Heart left ventricle (tissue), 16 donors: ENCODE results near the gene GABARAPL2. TPM values are rescaled to one million over a fixed set of nuclear protein-coding genes. Genes with fewer than 3 reads are reported as not detected.

Experiments
- ATAC-seq, 4 donors: fragments of 200-7000 bp; cut with Tn5 transposase; one replicate each; pipeline ENCODE4 v1.9.1; 2020 to 2022; ENCODE audit warnings: moderate library complexity in 4 of 4, mild to moderate bottlenecking in 3 of 4, moderate number of reproducible peaks in 1 of 4
- DNase-seq, 5 donors: peaks; one replicate each; pipeline ENCODE4 v3.0.0-alpha.2; 2020
- H3K27ac ChIP-seq, 12 donors: fragments of 200-600 bp; sonication (generic) in 4 of 12; one replicate each; pipeline versions ENCODE4 v1.5.0 to v1.8.0; 2016 to 2022; ENCODE audit warnings: mild to moderate bottlenecking in 2 of 12
- H3K27me3 ChIP-seq, 9 donors: fragments of 200-600 bp; sonication (generic) in 2 of 9; one replicate each; pipeline versions ENCODE4 v1.5.1 to v1.8.0; 2016 to 2022; ENCODE audit warnings: mild to moderate bottlenecking in 3 of 9
- H3K36me3 ChIP-seq, 9 donors: fragments of 200-600 bp; sonication (generic) in 2 of 9; one replicate each; pipeline versions ENCODE4 v1.5.0 to v1.8.0; 2018 to 2022; ENCODE audit warnings: mild to moderate bottlenecking in 2 of 9
- H3K4me1 ChIP-seq, 12 donors: fragments of 200-600 bp; sonication (generic) in 4 of 12; one replicate each; pipeline versions ENCODE4 v1.5.0 to v1.8.0; 2016 to 2022; ENCODE audit warnings: mild to moderate bottlenecking in 3 of 12
- H3K4me3 ChIP-seq, 12 donors: fragments of 200-600 bp; sonication (generic) in 4 of 12; one replicate each; pipeline versions ENCODE4 v1.5.0 to v1.8.0; 2017 to 2022; ENCODE audit warnings: mild to moderate bottlenecking in 9 of 12, moderate library complexity in 4 of 12
- H3K9me3 ChIP-seq, 12 donors: fragments of 200-600 bp; sonication (generic) in 4 of 12; one replicate each; pipeline versions ENCODE4 v1.5.0 to v1.8.0; 2016 to 2022; ENCODE audit warnings: mild to moderate bottlenecking in 1 of 12
- CTCF ChIP-seq, 12 donors: fragments of 200-600 bp; sonication (generic) in 4 of 12; IDR thresholded peaks; one replicate each; pipeline versions ENCODE4 v1.5.0 to v1.8.0; 2018 to 2022; ENCODE audit warnings: antibody characterized with exemption in 12 of 12, mild to moderate bottlenecking in 5 of 12
- POLR2A ChIP-seq, 2 donors: fragments of 450-650 bp; IDR thresholded peaks; one replicate each; pipeline ENCODE4 v1.6.1; 2017; ENCODE audit warnings: antibody characterized with exemption in 2 of 2, mild to moderate bottlenecking in 2 of 2, moderate library complexity in 2 of 2
- WGBS, 4 donors: extraction: QIAGEN DNeasy Blood & Tissue Kit in 2 of 4; methylation state at CpG; one replicate each; pipeline versions ENCODE4 v1.1.5 to v1.1.7; 2013 to 2018; 5-methylcytosine and 5-hydroxymethylcytosine counted together
- intact Hi-C, 10 donors: fragments of 100-400 bp; cut with DNase I; formaldehyde crosslinking; loops; one replicate each; pipeline versions ENCODE4 v1.11.1 to v1.14.2; 2022
- polyA plus RNA-seq, 2 donors: library from polyadenylated mRNA; stranded (reverse); fragments of 200-250 nt; gene quantifications; one replicate each; pipeline ENCODE4 v1.2.3, GENCODE V29; 2013
- total RNA-seq, 9 donors: library from RNA; depleted of rRNA in 2 of 9; stranded (reverse); fragments of >200 nt in 2 of 9; fragmentation: NEBNext Ultra II Directional in 3 of 9; extraction: Animal tissue kit (Norgen Biotek cat#: 25700) in 3 of 9; gene quantifications; one replicate each; pipeline versions ENCODE4 v1.1.0 to v1.2.4, GENCODE V29; 2016 to 2023
- donor health status: ischemic (EF 13 %, LVEDD 7.1; RV severe dilation, severe dysfunction).
- donor health status: healthy with polysubstance abuse.
- donor health status: DM: no; HTN: yes; CAD: no.
- donor health status: DM: no; HTN: no; CAD: no.
- donor health status: ischemic (EF 25% LVEDD 6.9; RV normal size, moderate dysfunction).
- donor health status: ischemic (EF 25% LVEDD 5.7; RV mildly dilated, moderate dysfunction).
- donor health status: healthy.
- donor health status: DM: yes; HTN: yes; CAD: no.
- donor health status: ischemic (EF 35%, LVEDD 5.7; RV mildly dilated, moderate dysfunction).
- donor health status: nonischemic (EF 11% LVEDD 7.7; RV severe dilation, severe dysfunction).
- donor health status: DM: yes; HTN: yes; CAD: no.
- donor health status: PGD.
- donor health status: ischemic (EF 29% LVEDD 5.4; RV normal size, mild dysfunction).
- donor health status: nonischemic (EF 23%, LVEDD 6.1; RV moderate dilation, normal function).

Gene GABARAPL2
- total and polyA plus RNA-seq, 11 donors, result 141 to 256 (median 210) TPM

- Histone ChIP-seq H3K36me3 (no peaks in the 10 kb centered on the region), H3K4me3 (no peak overlapping the region), H3K9me3 (no peaks in the 10 kb centered on the region), H3K27ac (no peak overlapping the region), H3K27me3 (no peaks in the 10 kb centered on the region), H3K4me1 (no peaks in the 10 kb centered on the region)
- TF ChIP-seq CTCF (IDR thresholded peaks at IDR 0.05) (no peak), POLR2A (IDR thresholded peaks at IDR 0.05) (no peak)
- ATAC-seq (no peak), DNase-seq (no peak)
- 88 to 95% (median 93%) methylated on average over 1 to 2 of the region's 2 CpGs for WGBS, 4 donors
- intact Hi-C loops, result no loop called here
Measured at GRCh38 chr16:75532791-75533190, 33.4 kb upstream of the GABARAPL2 start.

GRCh38 chr16:75534560-75535205 is 31.5 kb upstream of the GABARAPL2 start:
- Histone ChIP-seq H3K36me3 (no peaks in the 10 kb centered on the region), H3K27me3 (no peaks in the 10 kb centered on the region), H3K9me3 (no peaks in the 10 kb centered on the region), H3K27ac (no peak overlapping the region), H3K4me1 (peaks cover 0 to 5% (median 1%) of the 10 kb centered on the region in 12 donors), H3K4me3 (peak overlapping the region in 2 of 12 donors; percentile 15 to 24)
- 83 to 94% (median 86%) methylated on average over 12 to 19 of the region's 19 CpGs for WGBS, 4 donors
- ATAC-seq (no peak), DNase-seq (no peak)
- TF ChIP-seq POLR2A (IDR thresholded peaks at IDR 0.05) (no peak), CTCF (IDR thresholded peaks at IDR 0.05) (no peak)
- intact Hi-C loops, result no loop called here

GRCh38 chr16:75535211-75535843 is 30.9 kb upstream of the GABARAPL2 start:
- H3K27me3 ChIP-seq, result no peaks in the 10 kb centered on the region
- no peaks in the 10 kb centered on the region for H3K36me3 ChIP-seq
- no peak for ATAC-seq
- no peak for TF ChIP-seq CTCF (IDR thresholded peaks at IDR 0.05)
- no peak for TF ChIP-seq POLR2A (IDR thresholded peaks at IDR 0.05)
- DNase-seq, result no peak
- WGBS, 4 donors, result 70 to 80% (median 76%) methylated on average over 29 to 34 of the region's 34 CpGs
- intact Hi-C loops, result no loop called here
- peaks cover 0 to 7% (median 1%) of the 10 kb centered on the region in 12 donors for H3K4me1 ChIP-seq
- no peaks in the 10 kb centered on the region for H3K9me3 ChIP-seq
- no peak overlapping the region for H3K27ac ChIP-seq
- peak overlapping the region in 1 of 12 donors; percentile 24 for H3K4me3 ChIP-seq

- H3K27ac ChIP-seq, result no peak within 1 kb of the TSS
- H3K9me3 ChIP-seq, result no peaks in the 10 kb centered on the region
- peak within 1 kb of the TSS in 2 of 12 donors; percentile 15 to 24 for H3K4me3 ChIP-seq
- 92 to 95% (median 93%) methylated on average over 6 to 7 of the region's 7 CpGs for WGBS, 4 donors
- peaks cover 0 to 8% (median 1%) of the 10 kb centered on the region in 12 donors for H3K4me1 ChIP-seq
- TF ChIP-seq POLR2A (IDR thresholded peaks at IDR 0.05) (no peak), CTCF (IDR thresholded peaks at IDR 0.05) (no peak)
- peaks cover 0 to 5% (median 0%) of the 10 kb centered on the region in 9 donors for H3K36me3 ChIP-seq
- intact Hi-C loops, result no loop called here
- ATAC-seq, result no peak
- DNase-seq, result no peak
- H3K27me3 ChIP-seq, result no peaks in the 10 kb centered on the region
Measured at GRCh38 chr16:75535901-75536300, 30.3 kb upstream of the GABARAPL2 start, which contains the start of gene CHST5. TSS of gene CHST5 (minus strand) at chr16:75536108. CDS start at chr16:75530384, 5,724 bp downstream.
